HG03066 (cell line): ENCODE measurements around the gene LMF2.

Source experiments
- ATAC-seq: cut with Tn5 transposase; IDR thresholded peaks from one replicate; pipeline ENCODE4 v1.9.1; 2021; ENCODE audit warnings: low read depth; ENCODE audit not compliant: unreplicated experiment

The LMF2 gene

DNA sequence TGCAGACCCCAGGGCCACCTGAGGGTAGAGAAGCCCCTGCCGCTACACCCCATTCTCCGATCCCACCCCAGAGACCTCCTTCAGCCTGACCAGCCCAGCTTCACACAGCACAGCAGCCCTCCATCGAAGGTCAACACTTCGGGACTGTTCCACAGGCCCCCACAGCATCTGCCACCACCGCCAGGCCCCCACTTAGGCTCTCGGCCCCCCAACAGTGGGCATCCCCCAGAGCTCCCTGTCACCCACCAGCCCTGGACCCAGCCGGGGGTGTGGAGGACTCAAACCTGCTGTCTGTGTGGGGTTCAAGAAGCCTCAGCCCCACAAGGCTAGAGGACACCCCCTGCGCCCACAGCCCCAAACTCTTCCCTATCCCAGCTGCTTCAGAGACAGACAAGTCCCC, 38.9 kb downstream of the LMF2 start:
- ATAC-seq = no peak

GRCh38 chr22:50467773-50468440, 39.6 kb downstream of the LMF2 start:
- ATAC-seq = no peak

DNA sequence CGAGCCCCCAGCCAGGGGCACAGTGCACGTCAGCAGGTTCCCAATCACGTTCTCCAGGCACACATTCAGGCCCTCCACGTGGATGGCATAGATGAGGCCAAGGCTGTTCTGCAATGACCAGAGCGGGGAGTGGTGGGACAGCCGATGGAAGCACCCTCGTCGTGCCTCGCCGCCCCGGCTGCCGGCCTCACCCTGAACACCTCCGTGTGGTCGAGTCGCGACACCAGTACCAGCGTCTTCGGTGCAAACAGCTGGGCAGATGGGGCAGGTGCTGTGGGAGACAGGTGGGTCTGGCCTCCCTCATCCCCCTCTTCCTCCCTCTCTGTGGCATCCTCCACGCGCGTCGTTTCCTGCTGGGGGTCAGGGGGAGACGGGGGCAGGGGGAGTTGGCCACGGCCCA, 40.2 kb downstream of the LMF2 start:
- no peak for ATAC-seq

GRCh38 chr22:50465066-50465930, 42.2 kb downstream of the LMF2 start:
- no peak for ATAC-seq

DNA sequence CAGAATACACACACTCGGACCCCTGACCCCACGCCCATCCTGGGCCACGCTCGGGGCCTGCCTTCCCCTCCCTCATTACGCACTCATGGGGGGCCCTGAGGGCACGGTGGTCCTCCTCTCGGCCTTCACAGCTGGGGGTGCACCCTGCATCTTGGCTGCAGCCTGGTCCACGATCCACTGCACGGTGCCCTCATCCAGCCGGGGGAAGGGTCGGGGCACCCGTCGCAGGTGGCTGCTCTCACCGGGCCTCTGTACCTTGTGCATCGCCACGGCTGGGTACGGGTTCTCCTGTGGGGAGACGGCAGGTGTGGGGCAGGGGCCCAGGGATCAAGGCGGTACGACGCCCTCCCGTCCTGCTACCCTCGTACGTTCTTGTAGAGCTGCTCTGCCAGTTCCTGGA, 43.1 kb downstream of the LMF2 start:
- ATAC-seq = no peak

GRCh38 chr22:50463188-50463900, 44.2 kb downstream of the LMF2 start:
- no peak for ATAC-seq

DNA sequence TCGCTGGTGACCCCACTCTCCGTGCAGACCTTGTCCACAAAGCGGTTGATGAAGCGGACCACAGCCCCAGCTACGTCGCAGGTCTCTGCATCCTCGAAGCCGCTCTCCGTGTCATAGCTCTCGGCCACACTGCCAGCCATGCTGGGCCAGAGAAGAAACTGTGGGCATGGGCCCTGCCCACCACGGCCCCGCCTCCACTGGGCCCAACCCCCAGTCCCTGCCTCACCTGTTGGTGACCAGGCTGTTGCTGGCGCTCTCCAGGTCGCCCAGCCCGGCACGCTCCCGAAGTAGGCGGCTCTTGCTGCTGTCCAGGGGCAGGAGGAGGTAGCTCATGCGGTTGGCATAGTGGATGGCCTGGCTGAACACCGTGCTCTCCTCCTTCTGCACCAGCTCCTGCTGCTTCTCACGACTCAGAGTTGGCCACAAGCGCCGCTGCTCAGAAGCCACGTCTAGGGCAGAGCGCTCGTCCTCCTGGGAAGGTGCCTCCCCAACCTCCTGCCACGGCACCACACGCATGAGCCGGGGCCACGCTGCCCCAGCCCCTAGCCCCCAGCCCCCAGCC, 45.4 kb downstream of the LMF2 start:
- ATAC-seq = no peak

DNA sequence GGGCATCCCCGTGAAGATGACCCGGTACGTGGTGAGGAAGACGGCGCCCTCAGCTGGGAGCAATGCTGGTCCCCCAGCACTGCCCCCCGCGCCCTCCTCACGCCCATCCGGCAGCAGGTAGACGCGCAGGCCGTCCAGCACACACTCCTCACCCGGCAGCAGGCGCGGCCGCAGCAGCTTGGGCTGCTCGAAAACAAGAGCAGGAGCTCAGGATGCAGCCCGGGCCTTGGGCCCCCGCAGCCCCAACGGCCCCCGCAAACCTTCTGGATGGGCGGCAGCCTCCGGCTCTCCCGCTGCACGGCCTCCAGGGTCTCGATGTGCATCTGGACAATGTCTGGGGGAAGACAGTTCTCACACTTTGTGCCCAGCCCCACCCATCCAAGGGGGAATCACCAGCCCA, 46.0 kb downstream of the LMF2 start:
- no peak for ATAC-seq

GRCh38 chr22:50460938-50461337, 46.6 kb downstream of the LMF2 start:
- ATAC-seq = no peak

DNA sequence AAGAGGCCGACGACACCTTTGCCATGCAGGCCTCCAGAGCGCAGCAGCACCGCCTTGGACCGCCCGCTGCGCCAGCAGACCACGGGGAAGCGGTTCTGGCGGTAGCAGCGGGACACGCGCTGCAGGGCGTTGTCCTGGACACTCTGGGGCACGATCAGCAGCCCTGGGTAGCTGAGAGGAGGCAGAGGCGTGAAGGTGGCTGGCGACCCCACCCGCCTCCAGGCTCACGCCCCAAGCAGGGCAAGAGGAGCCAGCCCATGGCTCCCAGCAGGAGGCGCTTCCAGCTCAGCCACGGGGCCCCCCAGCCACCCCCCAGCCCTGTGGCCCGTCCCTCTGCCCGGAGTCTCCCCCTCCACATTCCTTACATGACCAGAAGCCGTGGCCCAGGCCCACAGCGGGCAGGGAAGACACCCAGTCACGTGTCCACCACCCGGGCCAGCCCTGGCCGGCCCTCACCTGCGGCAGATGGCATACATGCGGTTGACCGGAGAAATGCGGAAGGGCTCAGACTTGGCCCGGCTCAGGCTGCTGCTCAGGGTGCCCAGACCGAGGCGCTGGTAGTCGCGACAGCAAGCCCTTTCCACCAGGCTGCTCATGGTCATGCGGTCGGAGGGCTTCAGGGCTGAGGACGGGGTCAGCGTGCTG, 47.9 kb downstream of the LMF2 start:
- no peak for ATAC-seq

DNA sequence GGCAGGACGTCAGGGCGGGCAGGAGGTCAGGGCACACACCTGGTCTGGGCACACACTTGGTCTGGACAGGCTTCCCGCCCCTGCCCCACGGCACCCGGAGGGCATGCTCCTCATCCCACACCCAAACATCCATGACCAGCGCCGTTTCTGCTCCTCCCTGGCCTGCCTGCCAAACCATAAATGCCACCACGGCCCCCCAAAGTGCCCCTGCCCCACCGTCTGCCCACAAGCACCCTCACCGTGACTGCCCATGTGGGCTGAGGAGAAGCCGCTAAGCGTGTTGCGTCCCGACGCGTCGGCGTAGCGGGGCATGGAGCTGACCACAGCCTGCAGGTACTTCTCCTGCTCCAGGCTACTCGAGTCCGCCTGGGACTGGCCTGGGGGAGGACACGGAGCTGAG, 48.5 kb downstream of the LMF2 start:
- ATAC-seq = no peak

- no peak for ATAC-seq
Observed at GRCh38 chr22:50456466-50457234, 50.9 kb downstream of the LMF2 start.

- no peak for ATAC-seq
Observed at GRCh38 chr22:50456026-50456425, 51.5 kb downstream of the LMF2 start.

DNA sequence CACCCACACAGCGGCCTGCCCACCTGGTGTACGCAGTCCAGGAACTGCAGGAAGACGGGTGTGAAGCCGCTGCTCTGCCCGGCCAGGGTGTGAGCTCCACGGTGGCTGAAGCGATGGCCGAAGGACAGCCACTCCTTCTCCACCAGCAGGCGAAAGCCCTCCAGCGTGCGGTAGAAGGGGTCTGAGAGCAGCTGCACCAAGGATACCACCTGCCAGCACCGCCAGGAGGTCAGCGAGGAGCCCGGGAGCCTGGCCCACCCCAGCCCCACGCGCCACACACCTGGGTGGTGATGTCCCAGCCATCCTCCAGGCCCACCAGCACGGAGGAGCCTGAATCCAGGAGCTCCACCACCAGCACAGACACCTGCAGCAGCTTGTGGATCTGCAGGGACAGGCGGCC, 52.3 kb downstream of the LMF2 start:
- no peak for ATAC-seq

GRCh38 chr22:50454556-50455075, 52.9 kb downstream of the LMF2 start:
- ATAC-seq = no peak
